Measurements from ENCODE around the gene ZNF385B. TPM values are rescaled to one million over a fixed set of nuclear protein-coding genes. Genes with fewer than 3 reads are reported as not detected.
A peak's percentile ranks its signal among the peaks of the same experiment; 100 is the strongest.

The ZNF385B gene
- total RNA-seq, 2 donors from 2014 or later = 5.3 to 18.1 TPM

- no peaks in the 10 kb centered on the region for H3K36me3 ChIP-seq (ENCODE audit: control insufficient read depth, insufficient read depth, low read length)
- H3K36me3 Mint-ChIP-seq (ENCODE audit: low read depth) = no peaks in the 10 kb centered on the region
- TF ChIP-seq CTCF (conservative IDR thresholded peaks at IDR 0.05) = peak; percentile 83
- H3K9me3 Mint-ChIP-seq = peaks cover 14% of the 10 kb centered on the region
- DNase-seq = no peak
- no peak overlapping the region for H3K4me3 ChIP-seq (ENCODE audit: low read length)
- H3K27me3 Mint-ChIP-seq (ENCODE audit: insufficient read depth) = no peaks in the 10 kb centered on the region
- peaks cover 11% of the 10 kb centered on the region for H3K4me1 Mint-ChIP-seq
- no peak overlapping the region for H3K27ac Mint-ChIP-seq
- WGBS, 2 experiments (ENCODE audit: insufficient coverage in 1 of 2, insufficient read length in 1 of 2) = 47% methylated on average over 2 of the region's 4 CpGs; no CpG with 5 or more reads in 1 of the 2 experiments
- no peaks in the 10 kb centered on the region for H3K9me3 ChIP-seq (ENCODE audit: control insufficient read depth, low read length)
- no peak overlapping the region for H3K4me3 Mint-ChIP-seq
- H3K4me1 ChIP-seq (ENCODE audit: control insufficient read depth, insufficient read depth, low read length) = no peaks in the 10 kb centered on the region
- no peaks in the 10 kb centered on the region for H3K27me3 ChIP-seq (ENCODE audit: control insufficient read depth, insufficient read depth, low read length, poor library complexity, severe bottlenecking)
- H3K9ac ChIP-seq (ENCODE audit: extremely low read depth, low read length, poor library complexity, severe bottlenecking) = no peak overlapping the region
- H3K27ac ChIP-seq (ENCODE audit: low read depth, low read length) = no peak overlapping the region
Observed at GRCh38 chr2:179751163-179751809, 110.1 kb downstream of the ZNF385B start.

GRCh38 chr2:179749210-179749609, 112.2 kb downstream of the ZNF385B start:
- no peak overlapping the region for H3K27ac Mint-ChIP-seq
- no peak for TF ChIP-seq CTCF (conservative IDR thresholded peaks at IDR 0.05)
- 85 to 86% methylated on average over 1 of the region's 1 CpG for WGBS, 2 experiments (ENCODE audit: insufficient coverage in 1 of 2, insufficient read length in 1 of 2)

GRCh38 chr2:179746981-179747380, 114.4 kb downstream of the ZNF385B start:
- no peaks in the 10 kb centered on the region for H3K4me1 ChIP-seq (ENCODE audit: control insufficient read depth, insufficient read depth, low read length)
- H3K36me3 ChIP-seq (ENCODE audit: control insufficient read depth, insufficient read depth, low read length) = no peaks in the 10 kb centered on the region
- DNase-seq = no peak
- H3K9me3 Mint-ChIP-seq = no peaks in the 10 kb centered on the region
- H3K4me1 Mint-ChIP-seq = peaks cover 15% of the 10 kb centered on the region
- H3K9ac ChIP-seq (ENCODE audit: extremely low read depth, low read length, poor library complexity, severe bottlenecking) = no peak overlapping the region
- H3K4me3 ChIP-seq (ENCODE audit: low read length) = no peak overlapping the region
- no peaks in the 10 kb centered on the region for H3K27me3 Mint-ChIP-seq (ENCODE audit: insufficient read depth)
- no peak overlapping the region for H3K27ac ChIP-seq (ENCODE audit: low read depth, low read length)
- no peaks in the 10 kb centered on the region for H3K27me3 ChIP-seq (ENCODE audit: control insufficient read depth, insufficient read depth, low read length, poor library complexity, severe bottlenecking)
- no peak overlapping the region for H3K4me3 Mint-ChIP-seq
- no peak for TF ChIP-seq CTCF (conservative IDR thresholded peaks at IDR 0.05)
- WGBS, 2 experiments (ENCODE audit: insufficient coverage in 1 of 2, insufficient read length in 1 of 2) = 91 to 94% methylated on average over 4 to 5 of the region's 5 CpGs
- H3K36me3 Mint-ChIP-seq (ENCODE audit: low read depth) = no peaks in the 10 kb centered on the region
- H3K9me3 ChIP-seq (ENCODE audit: control insufficient read depth, low read length) = no peaks in the 10 kb centered on the region
- no peak overlapping the region for H3K27ac Mint-ChIP-seq

More at GRCh38 chr2:179749210-179749609, 112.2 kb downstream of the ZNF385B start:
- Histone ChIP-seq H3K36me3 (ENCODE audit: control insufficient read depth, insufficient read depth, low read length) (no peaks in the 10 kb centered on the region), H3K9ac (ENCODE audit: extremely low read depth, low read length, poor library complexity, severe bottlenecking) (no peak overlapping the region), H3K9me3 (ENCODE audit: control insufficient read depth, low read length) (no peaks in the 10 kb centered on the region), H3K4me1 (ENCODE audit: control insufficient read depth, insufficient read depth, low read length) (no peaks in the 10 kb centered on the region), H3K27ac (ENCODE audit: low read depth, low read length) (no peak overlapping the region), H3K27me3 (ENCODE audit: control insufficient read depth, insufficient read depth, low read length, poor library complexity, severe bottlenecking) (no peaks in the 10 kb centered on the region), H3K4me3 (ENCODE audit: low read length) (no peak overlapping the region)
- Mint-ChIP-seq H3K27me3 (ENCODE audit: insufficient read depth) (no peaks in the 10 kb centered on the region), H3K36me3 (ENCODE audit: low read depth) (no peaks in the 10 kb centered on the region), H3K4me1 (peaks cover 15% of the 10 kb centered on the region), H3K9me3 (peaks cover 11% of the 10 kb centered on the region), H3K4me3 (no peak overlapping the region)
- no peak for DNase-seq

Data from endodermal cell (in vitro differentiated cells).